Activated CD4-positive, alpha-beta memory T cell treated with anti-CD3 and anti-CD28 coated beads for 36 hours (primary cell): ENCODE measurements around the gene CTDSP2. TPM values are rescaled to one million over a fixed set of nuclear protein-coding genes. Genes with fewer than 3 reads are reported as not detected.
"Not testable (repeated sequence)": the region's sequence is repeated elsewhere in the genome, so short reads cannot be mapped to it uniquely, and the experiment has no call there.

Experiments used
- CTCF ChIA-PET: fragments of 350-600 bp; sonication (Branson Sonifier 250); formaldehyde crosslinking; loops from one replicate; lab custom pipeline; 2021; ENCODE audit warnings: antibody characterized with exemption, inconsistent platforms; lab: Charles Lee
- POLR2A ChIA-PET: fragments of 350-600 bp; sonication (Branson Sonifier 250); formaldehyde crosslinking; loops from one replicate; lab custom pipeline; 2021; ENCODE audit warnings: antibody characterized with exemption; lab: Charles Lee
- DNase-seq: peaks from one replicate; pipeline ENCODE4 v3.0.0-alpha.2; 2020
- H3K27ac Mint-ChIP-seq: one replicate; pipeline ENCODE4 v1.8.0; 2021; ENCODE audit warnings: mixed read lengths
- H3K27me3 Mint-ChIP-seq: one replicate; pipeline ENCODE4 v1.8.0; 2021; ENCODE audit warnings: mixed read lengths
- H3K36me3 Mint-ChIP-seq: one replicate; pipeline ENCODE4 v1.8.0; 2021; ENCODE audit warnings: mixed read lengths
- H3K4me1 Mint-ChIP-seq: one replicate; pipeline ENCODE4 v1.8.0; 2021; ENCODE audit warnings: low read depth, mixed read lengths
- H3K4me3 Mint-ChIP-seq: one replicate; pipeline ENCODE4 v1.8.0; 2021; ENCODE audit warnings: mild to moderate bottlenecking, mixed read lengths
- H3K9me3 Mint-ChIP-seq: one replicate; pipeline ENCODE4 v1.8.0; 2021; ENCODE audit warnings: mixed read lengths
- intact Hi-C: fragments of 100-400 bp; cut with micrococcal nuclease; formaldehyde crosslinking; loops from one replicate; pipeline ENCODE4 v1.15.1; 2023
- microRNA-seq: library from miRNA; unstranded; fragments of <30 nt; microRNA quantifications from one replicate; pipeline ENCODE4 v1.2.0, GENCODE V29; 2022; ENCODE audit warnings: borderline number of aligned reads, borderline microRNAs expressed, borderline replicate concordance
- total RNA-seq, 2 experiments: library from RNA; stranded (reverse); gene quantifications; one replicate each; pipeline ENCODE4 v1.2.3, GENCODE V29; 2021

CTDSP2 gene
- total RNA-seq, 2 experiments from 2014 or later: 100 to 101 TPM

GRCh38 chr12:57774634-57775033 is 71.9 kb downstream of the CTDSP2 start:
- intact Hi-C loops, H3K4me3 Mint-ChIP-seq, H3K27me3 Mint-ChIP-seq, H3K27ac Mint-ChIP-seq, H3K9me3 Mint-ChIP-seq, POLR2A ChIA-PET, DNase-seq: not testable (repeated sequence)
- peaks cover 31% of the 10 kb centered on the region for H3K4me1 Mint-ChIP-seq
- CTCF ChIA-PET: interaction anchor here (1.1 to 2.7 kb wide), 3 partner anchors 9 to 28 kb away, joined by 3 to 11 read pairs (median 4); no protein-coding TSS in a partner anchor
- peaks cover 17% of the 10 kb centered on the region for H3K36me3 Mint-ChIP-seq

DNA sequence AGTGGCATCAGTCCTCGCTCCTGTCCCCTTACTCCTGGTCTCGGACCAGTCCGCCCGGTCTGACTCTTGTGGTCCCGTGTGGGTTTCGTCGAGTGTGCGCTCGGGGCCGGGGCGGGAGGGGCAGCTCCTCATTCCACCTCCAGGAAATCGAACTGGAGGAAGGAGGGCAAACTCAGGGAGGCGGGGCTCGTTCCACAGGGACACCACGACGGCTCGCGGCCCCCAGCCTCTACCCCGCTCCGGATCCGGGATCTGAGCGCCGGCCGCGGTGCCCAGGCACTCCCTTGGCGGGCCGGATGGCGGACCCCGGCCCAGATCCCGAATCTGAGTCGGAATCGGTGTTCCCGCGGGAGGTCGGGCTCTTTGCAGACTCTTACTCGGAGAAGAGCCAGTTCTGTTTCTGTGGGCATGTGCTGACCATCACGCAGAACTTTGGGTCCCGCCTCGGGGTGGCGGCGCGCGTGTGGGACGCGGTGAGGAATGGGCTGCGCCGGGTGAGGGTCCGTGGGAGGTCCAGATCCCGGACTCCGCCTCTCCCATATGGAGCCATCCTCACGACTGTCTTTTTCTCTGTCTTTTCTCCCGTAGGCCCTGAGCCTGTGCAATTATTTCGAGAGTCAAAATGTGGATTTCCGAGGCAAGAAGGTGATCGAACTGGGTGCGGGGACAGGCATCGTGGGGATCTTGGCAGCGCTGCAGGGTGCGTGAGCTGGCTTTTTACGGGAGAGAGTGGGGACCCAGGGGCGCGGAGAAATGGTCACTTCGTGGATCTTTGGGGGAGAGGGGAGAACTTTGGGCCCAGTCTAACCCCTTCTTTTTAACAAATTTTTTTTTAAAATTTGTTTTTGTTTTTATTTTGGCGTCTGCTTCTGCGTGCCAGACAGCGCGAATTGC is 73.9 kb downstream of the CTDSP2 start, which contains the start of gene EEF1AKMT3:
Gene EEF1AKMT3, plus strand, starts transcription at position 186 of the 894 bp plus-strand sequence. Its CDS starts 111 bp downstream, at position 297.
- H3K36me3 Mint-ChIP-seq: peaks cover 29% of the 10 kb centered on the region
- peak within 1 kb of the TSS; percentile 97 for H3K27ac Mint-ChIP-seq
- intact Hi-C loops: loop anchor here (1.0 to 2.0 kb wide), 3 partner anchors 10 to 74 kb away; partner anchors contain the start of genes CDK4, CTDSP2 and TSFM
- peak; percentile 64 for DNase-seq
- H3K4me3 Mint-ChIP-seq: peak within 1 kb of the TSS; percentile 99
- CTCF ChIA-PET: interaction anchor here (0.6 to 2.1 kb wide), 8 partner anchors 10 to 132 kb away, joined by 3 to 25 read pairs (median 4); partner anchors contain the start of genes OS9 and TSFM
- H3K9me3 Mint-ChIP-seq: no peaks in the 10 kb centered on the region
- no peaks in the 10 kb centered on the region for H3K27me3 Mint-ChIP-seq
- POLR2A ChIA-PET: interaction anchor here (0.5 to 1.6 kb wide), 10 partner anchors 9 to 1144 kb away, joined by 3 to 10 read pairs (median 4); partner anchors contain the start of genes ATP23, CDK4, MARCHF9 and TSFM
- peaks cover 22% of the 10 kb centered on the region for H3K4me1 Mint-ChIP-seq

DNA sequence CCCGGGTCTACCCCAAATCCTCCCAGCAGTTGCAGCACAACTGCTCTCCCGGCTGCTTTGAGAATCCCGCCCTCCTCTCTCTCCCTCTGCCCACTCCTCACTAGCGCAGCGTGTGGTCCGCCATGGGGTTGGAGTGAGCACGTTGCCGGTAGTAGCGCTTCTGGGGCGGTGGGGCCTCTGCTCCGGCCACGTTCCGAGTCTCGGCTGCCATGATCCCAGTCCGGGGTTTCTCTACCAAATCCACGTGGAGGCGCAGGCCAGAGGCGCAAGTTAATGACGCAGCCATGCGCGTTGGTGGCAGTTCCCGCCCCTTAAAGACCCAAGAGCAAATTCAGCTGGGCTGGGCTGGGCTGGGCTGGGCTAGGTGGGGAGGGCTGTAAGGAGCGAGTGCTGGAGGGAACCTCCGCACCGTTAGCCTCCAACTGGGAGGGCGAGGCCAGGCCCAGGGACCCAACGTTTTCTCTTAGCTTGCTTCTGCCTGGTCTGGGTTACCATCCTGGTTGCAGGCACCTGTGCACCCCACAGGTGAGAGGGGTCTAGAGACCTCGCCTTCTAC is 74.6 kb downstream of the CTDSP2 start, which contains the start of gene METTL1:
Gene METTL1, minus strand, starts transcription at position 233 of the 556 bp plus-strand sequence. Its CDS starts 22 bp downstream, at position 211.
- CTCF ChIA-PET: interaction anchor here (0.6 to 2.1 kb wide), 7 partner anchors 10 to 133 kb away, joined by 3 to 25 read pairs (median 3); partner anchors contain the start of genes OS9 and TSFM
- intact Hi-C loops: loop anchor here (1.0 to 2.0 kb wide), 3 partner anchors 10 to 75 kb away; partner anchors contain the start of genes CDK4, CTDSP2 and TSFM
- POLR2A ChIA-PET: interaction anchor here (0.5 to 1.6 kb wide), 9 partner anchors 9 to 1144 kb away, joined by 3 to 10 read pairs (median 4); partner anchors contain the start of genes ATP23, CDK4, MARCHF9 and TSFM
- Mint-ChIP-seq H3K27me3 (no peaks in the 10 kb centered on the region), H3K36me3 (peaks cover 29% of the 10 kb centered on the region), H3K4me3 (peak within 1 kb of the TSS; percentile 99), H3K9me3 (no peaks in the 10 kb centered on the region), H3K27ac (peak within 1 kb of the TSS; percentile 97), H3K4me1 (peaks cover 23% of the 10 kb centered on the region)
- DNase-seq: peak; percentile 97

GRCh38 chr12:57771236-57771872 is 75.2 kb downstream of the CTDSP2 start:
- CTCF ChIA-PET: interaction anchor here (0.7 to 2.1 kb wide), 6 partner anchors 11 to 125 kb away, joined by 3 to 25 read pairs (median 4); partner anchors contain the start of genes OS9 and TSFM
- DNase-seq: peak; percentile 93
- Mint-ChIP-seq H3K27ac (peak overlapping the region; percentile 97), H3K36me3 (peaks cover 29% of the 10 kb centered on the region), H3K27me3 (no peaks in the 10 kb centered on the region), H3K4me3 (peak overlapping the region; percentile 99), H3K9me3 (no peaks in the 10 kb centered on the region), H3K4me1 (peaks cover 29% of the 10 kb centered on the region)
- POLR2A ChIA-PET: interaction anchor here (0.9 to 1.2 kb wide), 3 partner anchors 11 to 27 kb away, joined by 4 to 10 read pairs (median 6); partner anchors contain the start of genes MARCHF9, TSFM and TSPAN31
- intact Hi-C loops: no loop called here

DNA sequence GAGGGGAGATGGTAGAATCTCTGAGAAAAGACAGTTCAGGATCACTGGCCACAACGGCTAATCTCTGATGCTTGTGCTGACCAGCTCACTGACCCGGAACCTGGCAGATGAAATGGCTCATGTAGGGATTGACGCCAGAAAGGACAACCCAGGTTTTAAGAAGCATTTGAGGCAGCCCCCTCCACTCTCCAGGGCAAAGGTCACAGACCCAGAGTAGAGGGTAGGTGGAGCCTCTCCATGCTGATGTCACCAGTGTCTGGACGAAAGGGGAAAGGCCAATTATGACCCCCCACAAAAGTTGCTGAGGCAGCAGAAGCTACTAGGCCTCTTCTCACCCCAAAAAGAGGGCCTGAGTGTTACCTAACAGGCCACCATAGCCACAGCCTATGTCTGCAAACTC is 75.8 kb downstream of the CTDSP2 start:
- Mint-ChIP-seq H3K9me3 (no peaks in the 10 kb centered on the region), H3K36me3 (peaks cover 24% of the 10 kb centered on the region), H3K27me3 (peaks cover 2% of the 10 kb centered on the region), H3K4me1 (peaks cover 35% of the 10 kb centered on the region), H3K27ac (peak overlapping the region; percentile 97), H3K4me3 (peak overlapping the region; percentile 52)
- no peak for DNase-seq
- POLR2A ChIA-PET: no interaction called here
- intact Hi-C loops: no loop called here
- CTCF ChIA-PET: interaction anchor here (1.8 to 2.1 kb wide), 2 partner anchors 11 to 12 kb away, joined by 4 to 25 read pairs; partner anchors contain the start of gene TSFM

Small RNA genes within 50 kb of the gene (microRNA-seq; reads per million reads assigned to microRNA genes)
- gene MIR26A2: 160 reads per million, percentile 71 among the genes with 10 or more reads in this experiment

Other genes starting within 250 kb of the CTDSP2 start
- gene DTX3, start 241.9 kb downstream of the CTDSP2 start, total RNA-seq: 10 to 100 TPM; 15.4 to 15.8 TPM
- gene ARHGEF25, start 235.3 kb downstream of the CTDSP2 start, total RNA-seq: 1 to 10 TPM; 1.4 to 2.5 TPM
- gene B4GALNT1, start 213.5 kb downstream of the CTDSP2 start, total RNA-seq: 1 to 10 TPM; 1.7 to 2.1 TPM
- gene OS9, start 152.6 kb downstream of the CTDSP2 start, total RNA-seq: 10 to 100 TPM; 73.4 to 74.8 TPM
- gene AGAP2, start 108.0 kb downstream of the CTDSP2 start, total RNA-seq: 10 to 100 TPM; 32.4 to 34.0 TPM
- 10 to 100 TPM; 11.7 to 15.0 TPM for gene TSPAN31, start 101.7 kb downstream of the CTDSP2 start, total RNA-seq
- 100 to 1,000 TPM; 181 to 195 TPM for gene CDK4, start 94.4 kb downstream of the CTDSP2 start, total RNA-seq
- 10 to 100 TPM; 20.9 to 21.2 TPM for gene MARCHF9, start 91.6 kb downstream of the CTDSP2 start, total RNA-seq
- 1 to 10 TPM; 7.1 to 8.2 TPM for gene CYP27B1, start 79.7 kb downstream of the CTDSP2 start, total RNA-seq
- 10 to 100 TPM; 30.0 to 32.0 TPM for gene METTL1, start 74.6 kb downstream of the CTDSP2 start, total RNA-seq
- gene EEF1AKMT3, start 74.1 kb downstream of the CTDSP2 start, total RNA-seq: 1 to 10 TPM; 3.7 to 3.9 TPM
- gene TSFM, start 63.9 kb downstream of the CTDSP2 start, total RNA-seq: 10 to 100 TPM; 45.5 to 47.2 TPM
- under 1 TPM; 0.64 to 0.85 TPM for gene AVIL, start 28.0 kb downstream of the CTDSP2 start, total RNA-seq
- 10 to 100 TPM; 14.9 to 16.3 TPM for gene ATP23, start 94.8 kb upstream of the CTDSP2 start, total RNA-seq